Body of pancreas (tissue), 4 donors: ENCODE results near the gene RUNX2. TPM values are rescaled to one million over a fixed set of nuclear protein-coding genes. Genes with fewer than 3 reads are reported as not detected.

Source experiments
- ATAC-seq: fragments of 150-250 bp; one replicate; pipeline ENCODE4 v1.9.1; 2016
- DNase-seq, 4 donors: peaks; one replicate each; pipeline ENCODE4 v3.0.0-alpha.2; 2019
- H3K27ac ChIP-seq, 4 donors: fragments of 200-600 bp; sonication (generic); 1 replicate in 3 of 4; 2 replicates in 1 of 4; pipeline versions ENCODE4 v1.5.1 to v1.6.1; 2016 to 2019; ENCODE audit warnings: mild to moderate bottlenecking in 1 of 4, mixed read lengths in 1 of 4, moderate library complexity in 1 of 4
- H3K27me3 ChIP-seq, 2 donors: fragments of 200-600 bp; sonication (generic); one replicate each; pipeline ENCODE4 v1.6.0; 2016; ENCODE audit warnings: mild to moderate bottlenecking in 1 of 2
- H3K36me3 ChIP-seq, 2 donors: fragments of 200-600 bp; sonication (generic); replicated peaks in 1 of 2; 2 replicates each; pipeline ENCODE4 v1.5.1; 2016; ENCODE audit warnings: low read depth in 2 of 2; ENCODE audit not compliant: insufficient read depth in 1 of 2
- H3K4me1 ChIP-seq: fragments of 200-600 bp; sonication (generic); one replicate; pipeline ENCODE4 v1.6.0; 2016
- H3K4me3 ChIP-seq, 2 donors: fragments of 200-600 bp; sonication (generic); 1 replicate in 1 of 2; 2 replicates in 1 of 2; pipeline ENCODE4 v1.5.1; 2016 to 2019
- H3K9me3 ChIP-seq, 3 donors: fragments of 200-600 bp; sonication (generic); 1 replicate in 2 of 3; 2 replicates in 1 of 3; pipeline ENCODE4 v1.5.1; 2016
- CTCF ChIP-seq, 7 experiments: fragments of 450-650 bp in 4 of 7; fragments of 200-600 bp in 3 of 7; sonication (generic) in 3 of 7; IDR thresholded peaks; one replicate each; pipeline ENCODE4 v1.5.1; 2016 to 2019; ENCODE audit warnings: antibody characterized with exemption in 7 of 7
- POLR2A ChIP-seq, 3 donors: fragments of 450-650 bp; IDR thresholded peaks; one replicate each; pipeline ENCODE4 v1.6.1; 2016; ENCODE audit warnings: antibody characterized with exemption in 3 of 3, mild to moderate bottlenecking in 2 of 3
- WGBS, 2 donors: methylation state at CpG; one replicate each; pipeline ENCODE4 v1.1.5; 2017; 5-methylcytosine and 5-hydroxymethylcytosine counted together
- intact Hi-C: fragments of 100-400 bp; cut with DNase I; formaldehyde crosslinking; loops from one replicate; pipeline ENCODE4 v1.15.1; 2023
- total RNA-seq, 2 donors: library from RNA; depleted of rRNA; stranded (reverse); fragments of >200 nt; gene quantifications; one replicate each; pipeline ENCODE4 v1.1.0, GENCODE V29; 2016

The RUNX2 gene
- total RNA-seq, 2 donors from 2014 or later = 0.33 to 1.0 TPM

- ATAC-seq (no peak), DNase-seq (no peak)
- WGBS, 2 donors = 93 to 94% methylated on average over 5 of the region's 5 CpGs
- Histone ChIP-seq H3K4me3 (no peak overlapping the region), H3K27ac (no peak overlapping the region), H3K27me3 (no peaks in the 10 kb centered on the region), H3K4me1 (no peaks in the 10 kb centered on the region), H3K9me3 (no peaks in the 10 kb centered on the region), H3K36me3 (no peaks in the 10 kb centered on the region)
- intact Hi-C loops = no loop called here
- TF ChIP-seq CTCF (IDR thresholded peaks at IDR 0.05) (no peak), POLR2A (IDR thresholded peaks at IDR 0.05) (no peak)
Observed at GRCh38 chr6:45326698-45327417, 1.3 kb upstream of the RUNX2 start.

- H3K4me3 ChIP-seq = no peak overlapping the region
- no peaks in the 10 kb centered on the region for H3K36me3 ChIP-seq
- H3K27me3 ChIP-seq = no peaks in the 10 kb centered on the region
- intact Hi-C loops = no loop called here
- no peaks in the 10 kb centered on the region for H3K4me1 ChIP-seq
- no peaks in the 10 kb centered on the region for H3K9me3 ChIP-seq
- no peak for ATAC-seq
- no peak overlapping the region for H3K27ac ChIP-seq
- no peak for TF ChIP-seq POLR2A (IDR thresholded peaks at IDR 0.05)
- no peak for TF ChIP-seq CTCF (IDR thresholded peaks at IDR 0.05)
- DNase-seq = no peak
Observed at GRCh38 chr6:45328523-45328922, 393 bp downstream of the RUNX2 start.

GRCh38 chr6:45344900-45345299 is 16.8 kb downstream of the RUNX2 start:
- intact Hi-C loops = no loop called here

GRCh38 chr6:45350186-45350710 is 22.1 kb downstream of the RUNX2 start:
- no peak overlapping the region for H3K4me3 ChIP-seq
- H3K36me3 ChIP-seq = no peaks in the 10 kb centered on the region
- ATAC-seq = no peak
- no peak overlapping the region for H3K27ac ChIP-seq
- no peaks in the 10 kb centered on the region for H3K9me3 ChIP-seq
- no peaks in the 10 kb centered on the region for H3K27me3 ChIP-seq
- DNase-seq = no peak
- no peaks in the 10 kb centered on the region for H3K4me1 ChIP-seq
- intact Hi-C loops = no loop called here
- TF ChIP-seq POLR2A (IDR thresholded peaks at IDR 0.05) = no peak
- TF ChIP-seq CTCF (IDR thresholded peaks at IDR 0.05) = no peak

More at GRCh38 chr6:45344900-45345299, 16.8 kb downstream of the RUNX2 start:
- Histone ChIP-seq H3K36me3 (no peaks in the 10 kb centered on the region), H3K27me3 (no peaks in the 10 kb centered on the region), H3K9me3 (no peaks in the 10 kb centered on the region), H3K27ac (no peak overlapping the region), H3K4me3 (no peak overlapping the region), H3K4me1 (no peaks in the 10 kb centered on the region)
- DNase-seq (no peak), ATAC-seq (no peak)
- TF ChIP-seq CTCF (IDR thresholded peaks at IDR 0.05) (no peak), POLR2A (IDR thresholded peaks at IDR 0.05) (no peak)
- WGBS, 2 donors = 68 to 73% methylated on average over 2 of the region's 2 CpGs

- WGBS, 2 donors = 97 to 98% methylated on average over 3 of the region's 3 CpGs
- Histone ChIP-seq H3K36me3 (no peaks in the 10 kb centered on the region), H3K4me1 (no peaks in the 10 kb centered on the region), H3K27ac (no peak overlapping the region), H3K9me3 (no peaks in the 10 kb centered on the region), H3K4me3 (no peak overlapping the region), H3K27me3 (no peaks in the 10 kb centered on the region)
- DNase-seq = no peak
- TF ChIP-seq POLR2A (IDR thresholded peaks at IDR 0.05) = no peak
- TF ChIP-seq CTCF (IDR thresholded peaks at IDR 0.05) = no peak
- ATAC-seq = no peak
- intact Hi-C loops = no loop called here
Observed at GRCh38 chr6:45351076-45351475, 22.9 kb downstream of the RUNX2 start.
